Ovary (tissue), 9 donors: ENCODE data around the gene MBD5. TPM values are rescaled to one million over a fixed set of nuclear protein-coding genes. Genes with fewer than 3 reads are reported as not detected.

Experiments used
- DNase-seq, 5 donors: peaks; one replicate each; pipeline ENCODE4 v3.0.0-alpha.2; 2019 to 2020
- H3K27ac ChIP-seq, 2 donors: fragments of 200-600 bp; one replicate each; pipeline versions ENCODE4 v1.5.1 to v1.8.0; 2019 to 2022
- H3K27me3 ChIP-seq: fragments of 200-600 bp; one replicate; pipeline ENCODE4 v1.8.0; 2022
- H3K36me3 ChIP-seq: fragments of 200-600 bp; sonication (generic); one replicate; pipeline ENCODE4 v1.5.1; 2019
- H3K4me1 ChIP-seq: one replicate; pipeline ENCODE4 v1.8.1; 2013; ENCODE audit warnings: mild to moderate bottlenecking, moderate library complexity; ENCODE audit not compliant: insufficient read depth
- H3K4me3 ChIP-seq: fragments of 200-600 bp; sonication (generic); one replicate; pipeline ENCODE4 v1.5.1; 2017
- H3K9me3 ChIP-seq, 2 donors: fragments of 200-600 bp in 1 of 2; sonication (generic) in 1 of 2; one replicate each; pipeline versions ENCODE4 v1.5.1 to v1.8.1; 2013 to 2019; ENCODE audit warnings: mild to moderate bottlenecking in 1 of 2, moderate library complexity in 1 of 2
- EP300 ChIP-seq: sonication (generic); formaldehyde crosslinking; IDR thresholded peaks from one replicate; pipeline ENCODE4 v1.6.1; 2017; ENCODE audit warnings: antibody characterized with exemption
- POLR2A ChIP-seq: fragments of 450-650 bp; IDR thresholded peaks from one replicate; pipeline ENCODE4 v1.6.1; 2017; ENCODE audit warnings: antibody characterized with exemption, mild to moderate bottlenecking, moderate library complexity
- WGBS, 3 donors: extraction: QIAGEN DNeasy Blood & Tissue Kit in 1 of 3; methylation state at CpG; one replicate each; pipeline versions ENCODE4 v1.1.5 to v1.1.7; 2013 to 2017; 5-methylcytosine and 5-hydroxymethylcytosine counted together
- intact Hi-C, 4 donors: fragments of 100-400 bp; cut with DNase I; formaldehyde crosslinking; loops; one replicate each; pipeline versions ENCODE4 v1.11.0 to v1.15.1; 2022 to 2023
- polyA plus RNA-seq, 2 donors: library from polyadenylated mRNA; stranded (reverse); fragments of 200-250 nt in 1 of 2; fragments of 350-450 nt in 1 of 2; fragmentation: Illumina TruSeq in 1 of 2; extraction: RNeasy Lipid Tissue Mini Kit (QIAGEN cat#74804) in 1 of 2; gene quantifications; one replicate each; pipeline ENCODE4 v1.2.3, GENCODE V29; 2013 to 2014
- total RNA-seq, 7 donors: library from RNA; depleted of rRNA in 2 of 7; stranded (reverse); fragments of >200 nt in 2 of 7; fragmentation: NEBNext Ultra II Directional in 3 of 7; extraction: Animal tissue kit (Norgen Biotek cat#: 25700) in 3 of 7; gene quantifications; one replicate each; pipeline versions ENCODE4 v1.1.0 to v1.2.4, GENCODE V29; 2016 to 2023
- TF ChIP-seq, protein P1 (sequence below), 3 donors: fragments of 450-650 bp in 2 of 3; fragments of 200-600 bp in 1 of 3; IDR thresholded peaks; one replicate each; pipeline versions ENCODE4 v1.5.1 to v1.8.0; 2016 to 2022; ENCODE audit warnings: antibody characterized with exemption in 3 of 3, mild to moderate bottlenecking in 1 of 3
- donor health status: DM: no; HTN: no; CAD: no; lungs with moderate emphysema.
- donor health status: DM: no; HTN: no; CAD: no.
- donor health status: Bipolar disorder and iron deficiency.
- donor health status: DM: yes; HTN: yes; CAD: no.
- donor health status: DM: no; HTN: no; CAD: no.
- donor health status: DM: yes; HTN: yes; CAD: no.

MBD5 gene
- total and polyA plus RNA-seq, 9 donors = 8.5 to 66.3 (median 45.8) TPM

DNA sequence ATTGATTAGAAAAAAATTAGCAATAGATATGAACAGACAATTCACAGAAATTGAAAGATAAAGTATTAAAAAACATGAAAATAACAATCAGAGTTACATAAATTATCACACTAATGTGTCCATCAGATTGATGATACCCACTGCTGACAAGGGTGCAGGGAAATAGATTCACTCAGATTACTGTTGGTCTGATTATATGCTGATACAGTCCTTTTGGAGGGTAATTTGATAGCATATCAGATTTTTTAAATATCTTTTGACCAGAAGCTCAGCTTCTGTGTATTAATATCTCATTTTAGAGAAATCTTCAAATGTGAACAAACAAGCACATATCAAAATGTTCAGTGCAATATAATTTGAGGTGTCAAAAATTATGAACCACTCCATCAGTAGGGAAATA is 465.8 kb downstream of the MBD5 start:
- no peak for DNase-seq
- Histone ChIP-seq H3K36me3 (no peaks in the 10 kb centered on the region), H3K27me3 (no peaks in the 10 kb centered on the region), H3K9me3 (no peaks in the 10 kb centered on the region), H3K4me3 (no peak overlapping the region), H3K27ac (no peak overlapping the region), H3K4me1 (peaks cover 2% of the 10 kb centered on the region)
- TF ChIP-seq POLR2A = no peak
- TF ChIP-seq, protein P1, sequence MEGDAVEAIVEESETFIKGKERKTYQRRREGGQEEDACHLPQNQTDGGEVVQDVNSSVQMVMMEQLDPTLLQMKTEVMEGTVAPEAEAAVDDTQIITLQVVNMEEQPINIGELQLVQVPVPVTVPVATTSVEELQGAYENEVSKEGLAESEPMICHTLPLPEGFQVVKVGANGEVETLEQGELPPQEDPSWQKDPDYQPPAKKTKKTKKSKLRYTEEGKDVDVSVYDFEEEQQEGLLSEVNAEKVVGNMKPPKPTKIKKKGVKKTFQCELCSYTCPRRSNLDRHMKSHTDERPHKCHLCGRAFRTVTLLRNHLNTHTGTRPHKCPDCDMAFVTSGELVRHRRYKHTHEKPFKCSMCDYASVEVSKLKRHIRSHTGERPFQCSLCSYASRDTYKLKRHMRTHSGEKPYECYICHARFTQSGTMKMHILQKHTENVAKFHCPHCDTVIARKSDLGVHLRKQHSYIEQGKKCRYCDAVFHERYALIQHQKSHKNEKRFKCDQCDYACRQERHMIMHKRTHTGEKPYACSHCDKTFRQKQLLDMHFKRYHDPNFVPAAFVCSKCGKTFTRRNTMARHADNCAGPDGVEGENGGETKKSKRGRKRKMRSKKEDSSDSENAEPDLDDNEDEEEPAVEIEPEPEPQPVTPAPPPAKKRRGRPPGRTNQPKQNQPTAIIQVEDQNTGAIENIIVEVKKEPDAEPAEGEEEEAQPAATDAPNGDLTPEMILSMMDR (IDR thresholded peaks at IDR 0.05) = no peak
- TF ChIP-seq EP300 = no peak
- intact Hi-C loops = no loop called here

DNA sequence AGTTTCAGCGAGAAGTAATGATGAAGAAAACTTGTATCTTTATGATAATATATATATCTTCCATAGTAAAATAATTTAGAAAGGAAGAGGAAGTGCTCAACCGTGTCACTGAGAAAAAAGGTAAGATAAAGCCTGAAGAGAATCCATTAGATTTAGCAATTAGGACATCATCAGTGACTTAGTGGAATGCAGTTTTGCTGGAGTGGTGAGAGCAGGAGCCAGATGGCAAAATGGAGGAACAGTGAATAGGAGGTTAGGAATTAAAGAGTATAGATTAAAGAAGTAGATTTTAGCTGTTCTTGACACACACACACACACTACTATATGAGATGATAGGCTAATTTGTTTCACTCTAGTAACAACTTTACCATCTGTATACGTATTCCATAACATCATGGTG is 466.5 kb downstream of the MBD5 start:
- no peak for TF ChIP-seq POLR2A
- TF ChIP-seq, protein P1 (IDR thresholded peaks at IDR 0.05) = no peak
- no peak for TF ChIP-seq EP300
- Histone ChIP-seq H3K36me3 (no peaks in the 10 kb centered on the region), H3K9me3 (no peaks in the 10 kb centered on the region), H3K4me1 (peaks cover 2% of the 10 kb centered on the region), H3K27ac (no peak overlapping the region), H3K27me3 (no peaks in the 10 kb centered on the region), H3K4me3 (no peak overlapping the region)
- intact Hi-C loops = no loop called here
- WGBS, 3 donors = 90 to 95% (median 91%) methylated on average over 3 of the region's 3 CpGs
- DNase-seq = no peak

DNA sequence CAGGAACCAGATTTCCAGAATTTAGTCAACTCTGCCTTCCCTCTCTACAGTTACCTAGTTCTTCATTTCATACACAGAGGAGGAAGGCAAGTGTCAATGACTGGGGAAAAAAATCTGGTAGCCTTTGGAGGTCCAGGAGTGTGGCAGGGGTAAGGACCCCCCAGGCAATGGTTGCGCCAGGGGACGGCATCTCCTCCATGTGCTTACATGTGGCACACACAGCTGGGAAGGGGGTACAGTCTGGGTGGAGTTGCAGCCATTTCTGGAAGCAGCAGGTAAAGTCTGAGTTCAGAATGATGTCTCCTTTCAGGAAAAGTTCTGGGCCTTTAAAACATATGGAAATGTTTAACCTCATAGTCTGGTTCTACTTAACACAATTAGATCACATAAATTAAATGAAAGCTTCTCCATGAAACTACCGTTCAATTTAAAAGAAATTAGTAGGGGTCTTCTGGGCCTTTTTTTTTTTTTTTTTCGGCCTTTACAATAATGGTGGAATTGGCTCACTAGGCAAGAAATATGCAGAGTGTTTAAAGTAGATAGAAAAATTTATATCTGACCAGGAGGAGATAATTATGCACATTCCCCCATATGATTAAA is 470.0 kb downstream of the MBD5 start:
- Histone ChIP-seq H3K4me3 (no peak overlapping the region), H3K4me1 (no peaks in the 10 kb centered on the region), H3K36me3 (no peaks in the 10 kb centered on the region), H3K27ac (no peak overlapping the region), H3K9me3 (no peaks in the 10 kb centered on the region), H3K27me3 (no peaks in the 10 kb centered on the region)
- no peak for DNase-seq
- 92 to 95% (median 93%) methylated on average over 4 of the region's 4 CpGs for WGBS, 3 donors
- no peak for TF ChIP-seq EP300
- TF ChIP-seq POLR2A = no peak
- TF ChIP-seq, protein P1 (IDR thresholded peaks at IDR 0.05) = no peak
- intact Hi-C loops = no loop called here

DNA sequence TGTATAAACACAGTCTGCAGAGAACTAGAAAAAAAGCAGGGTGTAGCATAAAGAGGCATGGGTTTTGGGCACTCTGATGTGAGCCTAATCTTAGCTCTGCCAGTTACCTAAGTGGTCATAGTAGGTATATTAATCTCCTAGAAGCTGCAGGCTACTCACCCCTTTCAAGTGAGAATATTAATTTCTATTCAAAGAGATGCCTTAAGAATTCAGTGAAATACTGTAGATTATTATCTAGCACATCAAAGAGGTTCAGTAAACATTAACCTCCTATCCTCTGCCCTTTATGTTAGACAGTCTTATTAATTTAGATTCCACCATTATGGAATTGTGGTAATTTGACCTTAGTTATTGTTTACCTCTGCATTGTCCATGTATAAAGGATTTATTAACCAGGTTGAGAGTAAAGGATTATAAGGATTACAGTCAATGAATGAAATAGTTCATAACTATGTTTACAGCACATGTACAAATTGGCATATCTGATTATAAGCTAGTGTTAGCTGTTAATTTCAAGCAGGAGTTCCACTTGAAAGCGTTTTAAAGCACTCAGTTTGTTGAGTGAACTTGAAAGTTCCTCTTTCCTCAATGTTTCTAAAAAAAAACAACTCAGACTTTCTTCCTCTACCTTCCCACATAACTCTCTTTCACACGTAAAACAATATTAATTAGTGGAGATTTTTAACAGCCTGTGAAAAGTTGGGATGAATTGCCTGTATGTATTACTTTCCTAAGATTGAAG is 473.1 kb downstream of the MBD5 start:
- Histone ChIP-seq H3K9me3 (no peaks in the 10 kb centered on the region), H3K4me3 (no peak overlapping the region), H3K36me3 (no peaks in the 10 kb centered on the region), H3K27ac (no peak overlapping the region), H3K4me1 (no peaks in the 10 kb centered on the region), H3K27me3 (no peaks in the 10 kb centered on the region)
- no peak for DNase-seq
- intact Hi-C loops = no loop called here
- TF ChIP-seq, protein P1 (IDR thresholded peaks at IDR 0.05) = no peak
- no peak for TF ChIP-seq EP300
- TF ChIP-seq POLR2A = no peak
- 86 to 97% (median 91%) methylated on average over 2 of the region's 2 CpGs for WGBS, 3 donors
